Mucosa of descending colon (tissue), 3 donors: ENCODE measurements around the gene LRP4. TPM values are rescaled to one million over a fixed set of nuclear protein-coding genes. Genes with fewer than 3 reads are reported as not detected.
A peak's percentile ranks its signal among the peaks of the same experiment; 100 is the strongest.

Experiments
- ATAC-seq: fragments of 200-7000 bp; cut with Tn5 transposase; one replicate; pipeline ENCODE4 v1.9.1; 2020; ENCODE audit warnings: mild to moderate bottlenecking, moderate library complexity
- DNase-seq, 3 donors: peaks; one replicate each; pipeline ENCODE4 v3.0.0-alpha.2; 2020
- H3K36me3 ChIP-seq: fragments of 200-600 bp; one replicate; pipeline ENCODE4 v1.8.0; 2021; ENCODE audit warnings: low read depth, mild to moderate bottlenecking
- H3K4me1 ChIP-seq: fragments of 200-600 bp; one replicate; pipeline ENCODE4 v1.8.0; 2021; ENCODE audit warnings: low read depth, mild to moderate bottlenecking
- H3K4me3 ChIP-seq: fragments of 200-600 bp; one replicate; pipeline ENCODE4 v1.8.0; 2021; ENCODE audit warnings: mild to moderate bottlenecking
- H3K9me3 ChIP-seq: fragments of 200-600 bp; one replicate; pipeline ENCODE4 v1.8.0; 2021; ENCODE audit warnings: mild to moderate bottlenecking
- intact Hi-C, 2 donors: fragments of 100-400 bp; cut with DNase I in 1 of 2; cut with micrococcal nuclease in 1 of 2; formaldehyde crosslinking; loops; one replicate each; pipeline versions ENCODE4 v1.11.0 to v1.11.1; 2022; cut with DNase I, micrococcal nuclease
- total RNA-seq, 3 donors: library from RNA; stranded (reverse); fragmentation: NEBNext Ultra II Directional in 2 of 3; extraction: Animal tissue kit (Norgen Biotek cat#: 25700) in 2 of 3; gene quantifications; one replicate each; pipeline versions ENCODE4 v1.2.1 to v1.2.4, GENCODE V29; 2021 to 2023
- TF ChIP-seq, protein P1 (sequence below): fragments of 200-600 bp; IDR thresholded peaks from one replicate; pipeline ENCODE4 v1.8.0; 2022; ENCODE audit warnings: antibody characterized with exemption, mild to moderate bottlenecking
- donor health status: DM: no; HTN: no; CAD: no; lungs with moderate emphysema.
- donor health status: DM: no; HTN: no; CAD: no.
- donor health status: DM: no; HTN: yes; CAD: no.

LRP4 gene
- total RNA-seq, 3 donors from 2014 or later, result 19.7 to 50.0 (median 35.3) TPM

DNA sequence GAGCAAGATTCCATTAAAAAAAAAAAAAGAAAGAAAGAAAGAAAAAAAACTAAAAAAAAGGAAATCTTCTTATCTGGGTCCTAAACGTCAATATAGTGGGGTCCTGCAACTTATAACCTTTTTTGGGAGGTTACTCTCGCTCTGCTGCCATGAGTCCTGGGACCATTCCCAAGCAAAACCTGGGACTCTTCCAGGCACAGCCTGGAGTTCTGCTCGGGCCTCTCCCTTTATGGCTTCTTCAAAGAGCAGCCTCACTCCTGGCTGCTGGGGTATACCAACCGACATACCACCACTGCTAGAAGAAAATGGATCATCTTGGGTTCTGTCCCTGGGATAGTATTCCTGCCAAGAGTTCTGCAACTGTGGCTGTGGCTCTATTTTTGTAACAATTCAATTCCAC, 58.1 kb downstream of the LRP4 start:
- Histone ChIP-seq H3K4me1 (no peaks in the 10 kb centered on the region), H3K4me3 (no peak overlapping the region), H3K9me3 (no peaks in the 10 kb centered on the region), H3K36me3 (no peaks in the 10 kb centered on the region)
- no peak for DNase-seq
- ATAC-seq, result no peak
- intact Hi-C loops, result no loop called here
- TF ChIP-seq, protein P1, sequence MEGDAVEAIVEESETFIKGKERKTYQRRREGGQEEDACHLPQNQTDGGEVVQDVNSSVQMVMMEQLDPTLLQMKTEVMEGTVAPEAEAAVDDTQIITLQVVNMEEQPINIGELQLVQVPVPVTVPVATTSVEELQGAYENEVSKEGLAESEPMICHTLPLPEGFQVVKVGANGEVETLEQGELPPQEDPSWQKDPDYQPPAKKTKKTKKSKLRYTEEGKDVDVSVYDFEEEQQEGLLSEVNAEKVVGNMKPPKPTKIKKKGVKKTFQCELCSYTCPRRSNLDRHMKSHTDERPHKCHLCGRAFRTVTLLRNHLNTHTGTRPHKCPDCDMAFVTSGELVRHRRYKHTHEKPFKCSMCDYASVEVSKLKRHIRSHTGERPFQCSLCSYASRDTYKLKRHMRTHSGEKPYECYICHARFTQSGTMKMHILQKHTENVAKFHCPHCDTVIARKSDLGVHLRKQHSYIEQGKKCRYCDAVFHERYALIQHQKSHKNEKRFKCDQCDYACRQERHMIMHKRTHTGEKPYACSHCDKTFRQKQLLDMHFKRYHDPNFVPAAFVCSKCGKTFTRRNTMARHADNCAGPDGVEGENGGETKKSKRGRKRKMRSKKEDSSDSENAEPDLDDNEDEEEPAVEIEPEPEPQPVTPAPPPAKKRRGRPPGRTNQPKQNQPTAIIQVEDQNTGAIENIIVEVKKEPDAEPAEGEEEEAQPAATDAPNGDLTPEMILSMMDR, result no peak

DNA sequence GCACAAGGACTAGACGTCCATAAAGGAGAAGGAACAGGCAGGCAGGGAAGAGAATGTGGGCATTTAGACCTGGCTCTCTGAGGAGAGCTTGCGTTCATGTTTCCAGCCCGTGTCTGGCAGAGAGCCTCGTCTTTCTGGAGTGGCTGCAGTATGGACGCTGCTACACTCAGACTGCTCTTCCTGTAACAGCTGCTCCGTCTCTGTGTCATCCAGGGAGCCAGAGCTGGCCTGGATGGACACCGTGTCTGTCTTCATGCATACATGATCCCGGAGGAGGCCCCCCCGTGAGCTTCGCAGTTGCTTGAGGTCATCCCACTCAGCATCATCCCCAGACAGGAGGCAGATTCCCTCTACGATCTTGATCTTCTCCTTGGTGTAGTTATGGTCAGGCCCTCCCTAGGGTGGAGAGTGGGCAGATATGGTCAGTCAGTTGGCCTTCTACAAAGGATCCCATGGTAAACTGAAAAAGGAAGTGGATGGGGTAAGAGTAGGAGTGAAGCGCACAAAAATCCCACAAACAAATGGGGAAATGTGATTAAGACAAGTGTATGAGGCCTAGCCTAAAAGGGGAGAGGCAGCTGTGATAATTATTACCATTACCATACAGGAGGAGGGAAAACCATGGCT, 59.3 kb downstream of the LRP4 start:
- TF ChIP-seq, protein P1, result no peak
- ATAC-seq (peak; percentile 9), DNase-seq (no peak)
- intact Hi-C loops, result no loop called here
- Histone ChIP-seq H3K4me1 (no peaks in the 10 kb centered on the region), H3K9me3 (no peaks in the 10 kb centered on the region), H3K36me3 (no peaks in the 10 kb centered on the region), H3K4me3 (no peak overlapping the region)

DNA sequence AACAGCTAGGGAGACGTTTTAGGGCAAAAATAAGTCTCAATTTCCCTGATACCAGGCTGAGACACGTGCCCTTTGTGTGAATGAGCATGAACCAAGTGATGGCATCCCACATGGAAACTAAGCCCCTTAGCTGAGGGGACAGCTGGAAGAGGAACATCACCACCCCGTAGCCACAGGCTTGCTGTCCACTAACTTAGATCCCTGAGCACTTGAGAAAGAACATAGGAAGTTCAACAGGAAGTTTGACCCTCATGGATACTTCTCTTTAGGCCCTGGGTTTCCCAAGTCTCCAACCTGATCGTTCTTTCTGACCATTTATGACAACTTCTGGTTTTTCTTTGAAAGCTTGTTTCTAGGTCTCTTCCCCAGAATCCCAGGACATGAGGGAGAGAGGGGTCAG, 60.7 kb downstream of the LRP4 start:
- H3K4me1 ChIP-seq, result no peaks in the 10 kb centered on the region
- TF ChIP-seq, protein P1, result no peak
- H3K9me3 ChIP-seq, result no peaks in the 10 kb centered on the region
- no peak overlapping the region for H3K4me3 ChIP-seq
- ATAC-seq (peak; percentile 20), DNase-seq (no peak)
- intact Hi-C loops, result no loop called here
- no peaks in the 10 kb centered on the region for H3K36me3 ChIP-seq

DNA sequence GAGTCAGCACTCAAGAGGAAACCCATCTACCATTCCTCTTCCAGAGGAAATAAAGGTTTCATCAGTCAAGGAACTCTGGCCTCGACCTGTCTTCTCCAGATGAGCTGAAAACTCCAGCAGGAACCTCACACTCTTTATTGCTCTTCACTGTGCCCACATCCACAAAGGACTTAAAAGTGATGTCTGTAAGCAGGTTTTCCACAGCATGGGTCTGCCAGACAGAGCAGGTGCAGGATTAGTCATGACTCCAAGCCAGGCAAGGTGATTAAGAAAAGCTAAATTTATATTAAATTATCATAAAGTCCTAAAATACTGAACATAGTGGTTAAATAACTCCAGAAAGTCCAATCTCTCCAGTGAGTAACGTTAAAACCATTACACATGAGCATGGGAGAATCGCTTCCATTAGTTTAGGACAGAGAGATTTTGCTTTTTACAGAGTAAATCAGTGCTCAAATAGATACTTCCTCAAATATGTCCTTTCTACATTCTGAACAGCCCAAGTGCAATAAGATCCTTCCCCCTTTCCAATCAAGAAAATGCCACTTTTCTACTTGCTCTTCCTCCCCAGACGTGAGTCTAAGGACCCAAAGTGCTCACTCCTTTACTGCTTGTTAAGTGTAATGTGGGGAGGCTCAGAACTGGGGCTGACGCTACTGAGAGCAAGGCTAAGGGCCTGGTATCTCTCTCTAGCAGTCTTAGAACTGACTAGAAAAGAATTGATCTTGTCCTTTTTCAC, 61.6 kb downstream of the LRP4 start:
- Histone ChIP-seq H3K9me3 (no peaks in the 10 kb centered on the region), H3K36me3 (no peaks in the 10 kb centered on the region), H3K4me3 (no peak overlapping the region), H3K4me1 (no peaks in the 10 kb centered on the region)
- DNase-seq, result no peak
- TF ChIP-seq, protein P1, result no peak
- intact Hi-C loops, result no loop called here
- no peak for ATAC-seq

DNA sequence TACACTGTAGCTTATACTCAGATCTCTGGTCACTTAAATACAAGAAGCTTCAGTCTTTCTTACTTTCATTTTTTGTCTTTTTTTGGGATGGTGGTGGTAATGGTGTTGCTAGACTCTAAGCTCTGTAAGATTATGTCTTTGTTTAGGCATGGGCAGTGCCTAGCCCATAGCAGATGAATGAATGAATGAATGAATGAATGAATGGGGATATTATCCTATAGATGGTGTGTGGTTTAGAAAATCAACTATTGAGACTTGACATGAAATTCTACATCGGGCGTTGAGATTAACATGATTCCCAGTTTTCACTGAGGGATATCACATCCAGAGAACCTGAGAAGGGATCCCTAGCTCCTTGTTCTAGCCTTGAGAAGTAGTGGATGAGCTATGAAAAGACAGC, 62.5 kb downstream of the LRP4 start:
- no peak for ATAC-seq
- TF ChIP-seq, protein P1, result no peak
- Histone ChIP-seq H3K36me3 (no peaks in the 10 kb centered on the region), H3K4me3 (no peak overlapping the region), H3K4me1 (no peaks in the 10 kb centered on the region), H3K9me3 (peaks cover 3% of the 10 kb centered on the region)
- intact Hi-C loops, result no loop called here
- DNase-seq, result no peak
